Fibroblast of lung (primary cell): Measurements from ENCODE around the gene GPS1.

ENCODE experiments used
- EZH2 ChIP-seq: IDR thresholded peaks from 2 replicates; pipeline ENCODE4 v1.5.1; 2012; ENCODE audit warnings: low read length, control low read depth, mild to moderate bottlenecking; ENCODE audit errors: missing control alignments
- TF ChIP-seq, protein P1 (sequence below), 2 donors: IDR thresholded peaks in 1 of 2; conservative IDR thresholded peaks in 1 of 2; 1 replicate in 1 of 2; 2 replicates in 1 of 2; pipeline ENCODE4 v1.5.1; 2011 to 2012; ENCODE audit warnings: low read length in 2 of 2, control low read depth in 1 of 2, inconsistent platforms in 1 of 2, low read depth in 1 of 2, mild to moderate bottlenecking in 1 of 2

DNA sequence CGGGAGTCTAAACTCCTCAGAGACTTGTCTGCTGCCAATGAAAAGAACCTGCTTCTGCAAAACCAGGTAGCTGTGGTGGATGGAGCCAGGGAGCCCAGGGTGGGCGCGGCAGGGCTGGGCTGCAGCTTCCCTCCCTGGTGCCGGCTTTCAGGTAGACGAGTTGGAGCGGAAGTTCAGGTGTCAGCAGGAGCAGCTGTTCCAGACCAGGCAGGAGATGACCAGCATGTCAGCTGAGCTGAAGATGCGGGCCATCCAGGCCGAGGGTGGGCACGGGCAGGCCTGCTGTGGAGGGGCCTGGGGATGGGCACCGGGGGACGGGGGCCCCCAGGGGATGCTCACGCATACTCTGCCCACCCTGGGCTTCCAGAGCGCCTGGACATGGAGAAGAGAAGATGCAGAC lies 23.5 kb upstream of the GPS1 start:
- TF ChIP-seq, protein P1, sequence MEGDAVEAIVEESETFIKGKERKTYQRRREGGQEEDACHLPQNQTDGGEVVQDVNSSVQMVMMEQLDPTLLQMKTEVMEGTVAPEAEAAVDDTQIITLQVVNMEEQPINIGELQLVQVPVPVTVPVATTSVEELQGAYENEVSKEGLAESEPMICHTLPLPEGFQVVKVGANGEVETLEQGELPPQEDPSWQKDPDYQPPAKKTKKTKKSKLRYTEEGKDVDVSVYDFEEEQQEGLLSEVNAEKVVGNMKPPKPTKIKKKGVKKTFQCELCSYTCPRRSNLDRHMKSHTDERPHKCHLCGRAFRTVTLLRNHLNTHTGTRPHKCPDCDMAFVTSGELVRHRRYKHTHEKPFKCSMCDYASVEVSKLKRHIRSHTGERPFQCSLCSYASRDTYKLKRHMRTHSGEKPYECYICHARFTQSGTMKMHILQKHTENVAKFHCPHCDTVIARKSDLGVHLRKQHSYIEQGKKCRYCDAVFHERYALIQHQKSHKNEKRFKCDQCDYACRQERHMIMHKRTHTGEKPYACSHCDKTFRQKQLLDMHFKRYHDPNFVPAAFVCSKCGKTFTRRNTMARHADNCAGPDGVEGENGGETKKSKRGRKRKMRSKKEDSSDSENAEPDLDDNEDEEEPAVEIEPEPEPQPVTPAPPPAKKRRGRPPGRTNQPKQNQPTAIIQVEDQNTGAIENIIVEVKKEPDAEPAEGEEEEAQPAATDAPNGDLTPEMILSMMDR (conservative IDR thresholded peaks at IDR 0.05 in 1 of 2, IDR thresholded peaks at IDR 0.05 in 1 of 2; ENCODE audit: low read depth in 1 of 2, low read length in 2 of 2), result no peak
- TF ChIP-seq EZH2, result no peak
